Measurements from ENCODE around the gene LSM4. TPM values are rescaled to one million over a fixed set of nuclear protein-coding genes. Genes with fewer than 3 reads are reported as not detected.
A peak's percentile ranks its signal among the peaks of the same experiment; 100 is the strongest.

Gene LSM4
- total and polyA plus RNA-seq, 2 of the 13 experiments (the other 11 are each of a cell fraction or from before 2014, with no cell fraction given), result 65.8 to 166 TPM

GRCh38 chr19:18281082-18282020, 41.5 kb downstream of the LSM4 start, which contains the start of gene JUND (continued):
- TF ChIP-seq ZBTB43 (CRISPR knock-in tag; conservative IDR thresholded peaks at IDR 0.05) (0 out of 2 replicates have a peak, but pooled peaks have one; percentile 54), IRF2 (CRISPR knock-in tag; IDR thresholded peaks at IDR 0.05) (peak; percentile 16; the same call in 1 of the 2 replicates), HOXA9 (CRISPR knock-in tag; IDR thresholded peaks at IDR 0.05; ENCODE audit: borderline replicate concordance) (peak; percentile 71; the same call in 1 of the 2 replicates), ZNF75D (CRISPR knock-in tag; IDR thresholded peaks at IDR 0.05; ENCODE audit: borderline replicate concordance) (no peak), TEF (CRISPR knock-in tag; IDR thresholded peaks at IDR 0.05) (no peak), ZSCAN21 (CRISPR knock-in tag; IDR thresholded peaks at IDR 0.05; ENCODE audit: borderline replicate concordance) (peak; percentile 54; the same call in 1 of the 2 replicates), FOXC1 (CRISPR knock-in tag; IDR thresholded peaks at IDR 0.05; ENCODE audit: borderline replicate concordance) (0 out of 2 replicates have a peak, but pooled peaks have one; percentile 22), SMC3 (IDR thresholded peaks at IDR 0.05; ENCODE audit: low read length) (no peak), ZFP90 (CRISPR knock-in tag; IDR thresholded peaks at IDR 0.05; ENCODE audit: borderline replicate concordance) (no peak; the same call in 1 of the 2 replicates), EP300 (IDR thresholded peaks at IDR 0.05; ENCODE audit: low read depth in 2 of 2, low read length in 2 of 2) (peak; percentile 43 to 80; a peak in 3 of 4 replicates), EP300 (CRISPR knock-in tag; IDR thresholded peaks at IDR 0.05; ENCODE audit: borderline replicate concordance) (no peak), MXD1 (CRISPR knock-in tag; IDR thresholded peaks at IDR 0.05) (no peak), SAP130 (CRISPR knock-in tag; IDR thresholded peaks at IDR 0.05; ENCODE audit: low read depth) (peak; percentile 61), POLR2A (IDR thresholded peaks at IDR 0.05; ENCODE audit: insufficient read depth in 1 of 2, low read depth in 2 of 2, low read length in 2 of 2) (peak; percentile 92 to 98), HOXA5 (CRISPR knock-in tag; IDR thresholded peaks at IDR 0.05) (peak; percentile 50; the same call in 1 of the 2 replicates), ZFP62 (CRISPR knock-in tag; IDR thresholded peaks at IDR 0.05) (no peak), MEIS2 (CRISPR knock-in tag; IDR thresholded peaks at IDR 0.05) (no peak; the same call in none of the 2 replicates), TFAP4 (IDR thresholded peaks at IDR 0.05; ENCODE audit: borderline replicate concordance, low read depth) (peak; percentile 10; the same call in 1 of the 2 replicates), EED (CRISPR knock-in tag; IDR thresholded peaks at IDR 0.05) (no peak), ZNF3 (CRISPR knock-in tag; IDR thresholded peaks at IDR 0.05) (no peak), HOXA3 (CRISPR knock-in tag; IDR thresholded peaks at IDR 0.05) (peak; percentile 78), MLX (CRISPR knock-in tag; IDR thresholded peaks at IDR 0.05) (no peak), ZNF20 (CRISPR knock-in tag; IDR thresholded peaks at IDR 0.05) (no peak), SALL1 (CRISPR knock-in tag; IDR thresholded peaks at IDR 0.05) (peak; percentile 46; the same call in 1 of the 2 replicates), RBFOX2 (IDR thresholded peaks at IDR 0.05; ENCODE audit: low read depth, low read length) (peak; percentile 96), HOXD1 (CRISPR knock-in tag; IDR thresholded peaks at IDR 0.05) (0 out of 2 replicates have a peak, but pooled peaks have one; percentile 54)
